Fibroblast of gingiva (primary cell): ENCODE measurements around the gene HKDC1.

Source experiments
- DNase-seq: peaks from one replicate; pipeline ENCODE4 v3.0.0-alpha.2; 2011; ENCODE audit warnings: low read depth

The HKDC1 gene

GRCh38 chr10:69217119-69217754 lies 2.9 kb upstream of the HKDC1 start:
- peak; percentile 60 for DNase-seq

GRCh38 chr10:69218831-69219230 lies 1.3 kb upstream of the HKDC1 start:
- DNase-seq = no peak

- DNase-seq = no peak
Measured at GRCh38 chr10:69220507-69220906, 375 bp downstream of the HKDC1 start.

- DNase-seq = peak; percentile 26
Measured at GRCh38 chr10:69222157-69223027, 2.3 kb downstream of the HKDC1 start.

GRCh38 chr10:69223028-69223342 lies 2.9 kb downstream of the HKDC1 start:
- no peak for DNase-seq

- DNase-seq = no peak
Measured at GRCh38 chr10:69224862-69225657, 4.9 kb downstream of the HKDC1 start.

- no peak for DNase-seq
Measured at GRCh38 chr10:69225681-69226080, 5.5 kb downstream of the HKDC1 start.

- no peak for DNase-seq
Measured at GRCh38 chr10:69226919-69227450, 6.9 kb downstream of the HKDC1 start.

- no peak for DNase-seq
Measured at GRCh38 chr10:69228151-69228550, 8.0 kb downstream of the HKDC1 start.

- DNase-seq = no peak
Measured at GRCh38 chr10:69229616-69229916, 9.4 kb downstream of the HKDC1 start.

- DNase-seq = no peak
Measured at GRCh38 chr10:69230128-69230527, 10.0 kb downstream of the HKDC1 start.

- DNase-seq = peak; percentile 58
Measured at GRCh38 chr10:69232252-69232651, 12.1 kb downstream of the HKDC1 start.

GRCh38 chr10:69232736-69233480 lies 12.8 kb downstream of the HKDC1 start:
- no peak for DNase-seq

- DNase-seq = no peak
Measured at GRCh38 chr10:69234447-69234846, 14.3 kb downstream of the HKDC1 start.

GRCh38 chr10:69237528-69238159 lies 17.5 kb downstream of the HKDC1 start:
- peak; percentile 64 for DNase-seq

GRCh38 chr10:69239136-69239535 lies 19.0 kb downstream of the HKDC1 start:
- DNase-seq = no peak

- peak; percentile 82 for DNase-seq
Measured at GRCh38 chr10:69239816-69240434, 19.8 kb downstream of the HKDC1 start.

- no peak for DNase-seq
Measured at GRCh38 chr10:69240455-69240854, 20.3 kb downstream of the HKDC1 start.

- DNase-seq = peak; percentile 71
Measured at GRCh38 chr10:69241575-69241974, 21.4 kb downstream of the HKDC1 start.

GRCh38 chr10:69242040-69242851 lies 22.1 kb downstream of the HKDC1 start:
- no peak for DNase-seq
